ENCODE data around the gene ASH1L.

- TF ChIP-seq HIC1 (tag by site-specific recombination; IDR thresholded peaks at IDR 0.05) (no peak), TCF7L2 (IDR thresholded peaks at IDR 0.05; ENCODE audit: borderline replicate concordance, low read depth, low read length) (no peak)
These were observed 53.5 kb downstream of the ASH1L start for GRCh38 chr1:155509064-155509463.
